Measurements from ENCODE around the gene FAM72C.
"Not testable (repeated sequence)": the region's sequence is repeated elsewhere in the genome, so short reads cannot be mapped to it uniquely, and the experiment has no call there.

FAM72C gene

GRCh38 chr1:143971924-143972700 is at the start of gene FAM72C:
FAM72C (minus strand) TSS chr1:143971986; CDS start chr1:143971141, 845 bp downstream.
- in situ Hi-C loops (cut with MboI; ENCODE audit: low sequenced_read_pairs, unreplicated experiment); DNase-seq (ENCODE audit: low spot score): not testable (repeated sequence)

GRCh38 chr1:144020001-144020738 is 48.4 kb upstream of the FAM72C start:
- DNase-seq (ENCODE audit: low spot score); in situ Hi-C loops (cut with MboI; ENCODE audit: low sequenced_read_pairs, unreplicated experiment): not testable (repeated sequence)

GRCh38 chr1:144019101-144019500 is 47.3 kb upstream of the FAM72C start:
- DNase-seq (ENCODE audit: low spot score); in situ Hi-C loops (cut with MboI; ENCODE audit: low sequenced_read_pairs, unreplicated experiment): not testable (repeated sequence)

- in situ Hi-C loops (cut with MboI; ENCODE audit: low sequenced_read_pairs, unreplicated experiment); DNase-seq (ENCODE audit: low spot score): not testable (repeated sequence)
These were observed 43.6 kb upstream of the FAM72C start for GRCh38 chr1:144015180-144015966.

GRCh38 chr1:144014528-144014927 is 42.7 kb upstream of the FAM72C start:
- in situ Hi-C loops (cut with MboI; ENCODE audit: low sequenced_read_pairs, unreplicated experiment); DNase-seq (ENCODE audit: low spot score): not testable (repeated sequence)

GRCh38 chr1:144014121-144014520 is 42.3 kb upstream of the FAM72C start:
- in situ Hi-C loops (cut with MboI; ENCODE audit: low sequenced_read_pairs, unreplicated experiment); DNase-seq (ENCODE audit: low spot score): not testable (repeated sequence)

- in situ Hi-C loops (cut with MboI; ENCODE audit: low sequenced_read_pairs, unreplicated experiment); DNase-seq (ENCODE audit: low spot score): not testable (repeated sequence)
These were observed 40.5 kb upstream of the FAM72C start for GRCh38 chr1:144012168-144012733.

- in situ Hi-C loops (cut with MboI; ENCODE audit: low sequenced_read_pairs, unreplicated experiment); DNase-seq (ENCODE audit: low spot score): not testable (repeated sequence)
These were observed 37.6 kb upstream of the FAM72C start for GRCh38 chr1:144009410-144009809.

GRCh38 chr1:144004259-144004658 is 32.5 kb upstream of the FAM72C start:
- in situ Hi-C loops (cut with MboI; ENCODE audit: low sequenced_read_pairs, unreplicated experiment); DNase-seq (ENCODE audit: low spot score): not testable (repeated sequence)

- in situ Hi-C loops (cut with MboI; ENCODE audit: low sequenced_read_pairs, unreplicated experiment); DNase-seq (ENCODE audit: low spot score): not testable (repeated sequence)
These were observed 31.7 kb upstream of the FAM72C start for GRCh38 chr1:144003306-144004029.

GRCh38 chr1:144002141-144002881 is 30.5 kb upstream of the FAM72C start:
- in situ Hi-C loops (cut with MboI; ENCODE audit: low sequenced_read_pairs, unreplicated experiment); DNase-seq (ENCODE audit: low spot score): not testable (repeated sequence)

GRCh38 chr1:144001077-144001476 is 29.3 kb upstream of the FAM72C start:
- in situ Hi-C loops (cut with MboI; ENCODE audit: low sequenced_read_pairs, unreplicated experiment); DNase-seq (ENCODE audit: low spot score): not testable (repeated sequence)

- in situ Hi-C loops (cut with MboI; ENCODE audit: low sequenced_read_pairs, unreplicated experiment); DNase-seq (ENCODE audit: low spot score): not testable (repeated sequence)
These were observed 24.2 kb upstream of the FAM72C start for GRCh38 chr1:143996020-143996419.

GRCh38 chr1:143993301-143993907 is 21.6 kb upstream of the FAM72C start:
- in situ Hi-C loops (cut with MboI; ENCODE audit: low sequenced_read_pairs, unreplicated experiment); DNase-seq (ENCODE audit: low spot score): not testable (repeated sequence)

GRCh38 chr1:143990699-143991098 is 18.9 kb upstream of the FAM72C start:
- DNase-seq (ENCODE audit: low spot score); in situ Hi-C loops (cut with MboI; ENCODE audit: low sequenced_read_pairs, unreplicated experiment): not testable (repeated sequence)

GRCh38 chr1:143989719-143990118 is 17.9 kb upstream of the FAM72C start:
- in situ Hi-C loops (cut with MboI; ENCODE audit: low sequenced_read_pairs, unreplicated experiment); DNase-seq (ENCODE audit: low spot score): not testable (repeated sequence)

- DNase-seq (ENCODE audit: low spot score): not testable (repeated sequence)
These were observed 17.6 kb upstream of the FAM72C start for GRCh38 chr1:143989427-143989712.

More at GRCh38 chr1:143989427-143989712, 17.6 kb upstream of the FAM72C start:
- in situ Hi-C loops (cut with MboI; ENCODE audit: low sequenced_read_pairs, unreplicated experiment): not testable (repeated sequence)

Measured in GM13976 (cell line).